ENCODE data around the gene MDFI.

MDFI gene

GRCh38 chr6:41690541-41691330, 52.5 kb downstream of the MDFI start:
- DNase-seq: no peak

GRCh38 chr6:41691426-41692079, 53.3 kb downstream of the MDFI start:
- DNase-seq: no peak

GRCh38 chr6:41692080-41692675, 53.9 kb downstream of the MDFI start:
- no peak for DNase-seq

- DNase-seq: no peak
Measured at GRCh38 chr6:41692730-41693129, 54.5 kb downstream of the MDFI start.

GRCh38 chr6:41693281-41694240, 55.3 kb downstream of the MDFI start:
- no peak for DNase-seq

- DNase-seq: no peak
Measured at GRCh38 chr6:41694815-41695526, 56.7 kb downstream of the MDFI start.

- DNase-seq: no peak
Measured at GRCh38 chr6:41695825-41696224, 57.6 kb downstream of the MDFI start.

- no peak for DNase-seq
Measured at GRCh38 chr6:41696788-41697187, 58.5 kb downstream of the MDFI start.

GRCh38 chr6:41697861-41698781, 59.9 kb downstream of the MDFI start:
- DNase-seq: no peak

GRCh38 chr6:41699063-41699462, 60.8 kb downstream of the MDFI start:
- DNase-seq: no peak

- DNase-seq: no peak
Measured at GRCh38 chr6:41700463-41701347, 62.4 kb downstream of the MDFI start.

GRCh38 chr6:41702089-41702745, 63.9 kb downstream of the MDFI start:
- no peak for DNase-seq

GRCh38 chr6:41702771-41703494, 64.7 kb downstream of the MDFI start:
- no peak for DNase-seq
